OCI-LY1 (cell line): ENCODE data around the gene ARL6IP5.

ENCODE experiments used
- H2AFZ ChIP-seq: fragments of 200-600 bp; sonication (generic), shearing (Covaris generic); 2 replicates; pipeline ENCODE4 v1.6.0; 2014; ENCODE audit warnings: antibody characterized with exemption, mild to moderate bottlenecking, low read length
- H3F3A ChIP-seq: fragments of 200-600 bp; sonication (generic), shearing (Covaris generic); 2 replicates; pipeline ENCODE4 v1.6.0; 2014; ENCODE audit warnings: mild to moderate bottlenecking, antibody characterized with exemption, low read length, moderate library complexity; ENCODE audit not compliant: insufficient read depth
- H3K27ac ChIP-seq: fragments of 200-600 bp; sonication (generic); 2 replicates; pipeline ENCODE4 v1.5.1; 2014; ENCODE audit warnings: low read length, mixed run types, mild to moderate bottlenecking, low read depth; ENCODE audit not compliant: poor library complexity, severe bottlenecking
- H3K27me3 ChIP-seq: fragments of 200-600 bp; sonication (generic); 2 replicates; pipeline ENCODE4 v1.6.0; 2014; ENCODE audit warnings: antibody characterized with exemption, mild to moderate bottlenecking, low read length, moderate library complexity; ENCODE audit not compliant: insufficient read depth
- H3K36me3 ChIP-seq: fragments of 200-600 bp; sonication (generic); 2 replicates; pipeline ENCODE4 v1.6.1; 2014; ENCODE audit warnings: mild to moderate bottlenecking, antibody characterized with exemption, low read length, moderate library complexity, mixed read lengths; ENCODE audit not compliant: insufficient read depth
- H3K4me1 ChIP-seq: fragments of 200-600 bp; sonication (generic); 2 replicates; pipeline ENCODE4 v1.5.1; 2014; ENCODE audit warnings: mild to moderate bottlenecking, low read length, moderate library complexity; ENCODE audit not compliant: insufficient read depth, severe bottlenecking
- H3K4me2 ChIP-seq: fragments of 200-600 bp; sonication (generic), shearing (Covaris generic); 2 replicates; pipeline ENCODE4 v1.6.1; 2014; ENCODE audit warnings: low read length
- H3K4me3 ChIP-seq: fragments of 200-600 bp; sonication (generic); 2 replicates; pipeline ENCODE4 v1.5.1; 2014; ENCODE audit warnings: low read length, low read depth, mild to moderate bottlenecking, mixed read lengths; ENCODE audit not compliant: poor library complexity, severe bottlenecking
- H3K79me2 ChIP-seq: fragments of 200-600 bp; shearing (Covaris generic); 2 replicates; pipeline ENCODE4 v1.6.1; 2016; ENCODE audit warnings: mixed run types, low read length, mixed read lengths; ENCODE audit not compliant: insufficient read depth
- H3K9ac ChIP-seq: fragments of 200-600 bp; sonication (generic), shearing (Covaris generic); 2 replicates; pipeline ENCODE4 v1.6.1; 2014; ENCODE audit warnings: mild to moderate bottlenecking, low read length, mixed read lengths
- H3K9me2 ChIP-seq: fragments of 200-600 bp; sonication (generic), shearing (Covaris generic); 2 replicates; pipeline ENCODE4 v1.6.1; 2014; ENCODE audit warnings: low read depth, mild to moderate bottlenecking, low read length, mixed read lengths
- H3K9me3 ChIP-seq: fragments of 200-600 bp; shearing (Covaris generic); 2 replicates; pipeline ENCODE4 v1.6.1; 2014; ENCODE audit warnings: low read length, mixed read lengths
- H4K20me1 ChIP-seq: fragments of 200-600 bp; sonication (generic), shearing (Covaris generic); 2 replicates; pipeline ENCODE4 v1.6.0; 2016; ENCODE audit warnings: mild to moderate bottlenecking, low read length; ENCODE audit not compliant: insufficient read depth
- CTCF ChIP-seq: fragments of 200-600 bp; sonication (generic), shearing (Covaris generic); IDR thresholded peaks from 2 replicates; pipeline ENCODE4 v1.5.1; 2017; ENCODE audit warnings: mild to moderate bottlenecking, antibody characterized with exemption, low read length, moderate library complexity, mixed read lengths
- EZH2 ChIP-seq: fragments of 200-600 bp; sonication (generic), shearing (Covaris generic); IDR thresholded peaks from 2 replicates; pipeline ENCODE4 v1.8.0; 2017; ENCODE audit warnings: borderline replicate concordance, mixed run types, mild to moderate bottlenecking, antibody characterized with exemption, low read length, moderate library complexity, mixed read lengths

The ARL6IP5 gene

GRCh38 chr3:69120879-69121464 lies 36.2 kb downstream of the ARL6IP5 start:
- Histone ChIP-seq H3K4me2 (no peak overlapping the region), H3K4me1 (no peaks in the 10 kb centered on the region), H3F3A (no peaks in the 10 kb centered on the region), H3K27ac (no peak overlapping the region), H3K9me3 (no peaks in the 10 kb centered on the region), H4K20me1 (no peaks in the 10 kb centered on the region), H3K9ac (no peak overlapping the region), H3K36me3 (no peaks in the 10 kb centered on the region), H3K4me3 (no peak overlapping the region), H3K9me2 (no peaks in the 10 kb centered on the region), H3K79me2 (no peaks in the 10 kb centered on the region), H3K27me3 (no peaks in the 10 kb centered on the region), H2AFZ (no peak overlapping the region)
- TF ChIP-seq CTCF (peak; percentile 86), EZH2 (no peak)

GRCh38 chr3:69121513-69121912 lies 36.8 kb downstream of the ARL6IP5 start:
- no peak for TF ChIP-seq CTCF
- no peak for TF ChIP-seq EZH2
- no peak overlapping the region for H3K4me3 ChIP-seq
- no peak overlapping the region for H3K9ac ChIP-seq
- no peaks in the 10 kb centered on the region for H3K4me1 ChIP-seq
- no peaks in the 10 kb centered on the region for H3K36me3 ChIP-seq
- H3K79me2 ChIP-seq: no peaks in the 10 kb centered on the region
- H4K20me1 ChIP-seq: no peaks in the 10 kb centered on the region
- H3K9me3 ChIP-seq: no peaks in the 10 kb centered on the region
- H3K27me3 ChIP-seq: no peaks in the 10 kb centered on the region
- no peaks in the 10 kb centered on the region for H3F3A ChIP-seq
- no peaks in the 10 kb centered on the region for H3K9me2 ChIP-seq
- H3K27ac ChIP-seq: no peak overlapping the region
- H2AFZ ChIP-seq: no peak overlapping the region
- no peak overlapping the region for H3K4me2 ChIP-seq

- H3F3A ChIP-seq: no peaks in the 10 kb centered on the region
- TF ChIP-seq CTCF: no peak
- TF ChIP-seq EZH2: no peak
- no peak overlapping the region for H3K27ac ChIP-seq
- H3K79me2 ChIP-seq: no peaks in the 10 kb centered on the region
- no peak overlapping the region for H2AFZ ChIP-seq
- no peaks in the 10 kb centered on the region for H4K20me1 ChIP-seq
- no peaks in the 10 kb centered on the region for H3K9me3 ChIP-seq
- no peak overlapping the region for H3K4me2 ChIP-seq
- H3K27me3 ChIP-seq: no peaks in the 10 kb centered on the region
- no peaks in the 10 kb centered on the region for H3K4me1 ChIP-seq
- no peaks in the 10 kb centered on the region for H3K9me2 ChIP-seq
- H3K36me3 ChIP-seq: no peaks in the 10 kb centered on the region
- no peak overlapping the region for H3K4me3 ChIP-seq
- no peak overlapping the region for H3K9ac ChIP-seq
Observed at GRCh38 chr3:69121950-69122349, 37.2 kb downstream of the ARL6IP5 start.
